HepG2 (cell line): ENCODE measurements around the gene DISP2. TPM values are rescaled to one million over a fixed set of nuclear protein-coding genes. Genes with fewer than 3 reads are reported as not detected.
A peak's percentile ranks its signal among the peaks of the same experiment; 100 is the strongest.

ENCODE experiments used
- AKNA ChIP-seq: sonication (generic); formaldehyde crosslinking; IDR thresholded peaks from 2 replicates; pipeline ENCODE4 v1.4.0; 2020; ENCODE audit warnings: missing genetic modification reagents, borderline replicate concordance
- BCLAF1 ChIP-seq: fragments of 450-650 bp; IDR thresholded peaks from 2 replicates; pipeline ENCODE4 v1.6.1; 2017; ENCODE audit warnings: mild to moderate bottlenecking
- HNRNPH1 ChIP-seq: fragments of 200-400 bp; formaldehyde crosslinking; optimal IDR thresholded peaks from 2 replicates; pipeline ENCODE3; 2017; ENCODE audit warnings: mild to moderate bottlenecking, low read depth, low read length
- HOXA7 ChIP-seq: sonication (generic); formaldehyde crosslinking; IDR thresholded peaks from 2 replicates; pipeline ENCODE4 v1.8.1; 2022; ENCODE audit warnings: mild to moderate bottlenecking, missing genetic modification reagents, moderate library complexity
- IRF2 ChIP-seq: IDR thresholded peaks from 2 replicates; pipeline ENCODE4 v1.6.1; 2018; ENCODE audit warnings: missing genetic modification reagents, missing compliant biosample characterization
- MAFG ChIP-seq: sonication (generic); formaldehyde crosslinking; IDR thresholded peaks from 2 replicates; pipeline ENCODE4 v1.5.1; 2020; ENCODE audit warnings: mild to moderate bottlenecking, missing genetic modification reagents
- MBD4 ChIP-seq: IDR thresholded peaks from 2 replicates; pipeline ENCODE4 v1.6.1; 2012; ENCODE audit warnings: low read length, inconsistent platforms, borderline replicate concordance
- MYNN ChIP-seq: sonication (generic); formaldehyde crosslinking; IDR thresholded peaks from 2 replicates; pipeline ENCODE4 v1.4.0; 2020; ENCODE audit warnings: mild to moderate bottlenecking, low read depth, missing genetic modification reagents
- PAXIP1 ChIP-seq: sonication (generic); formaldehyde crosslinking; conservative IDR thresholded peaks from 2 replicates; pipeline ENCODE4 v1.4.0; 2020; ENCODE audit warnings: mild to moderate bottlenecking, missing genetic modification reagents, moderate library complexity
- PHF21A ChIP-seq: sonication (generic); formaldehyde crosslinking; IDR thresholded peaks from 2 replicates; pipeline ENCODE4 v1.5.0; 2020; ENCODE audit warnings: mild to moderate bottlenecking, missing genetic modification reagents
- U2AF1 ChIP-seq: fragments of 200-400 bp; formaldehyde crosslinking; optimal IDR thresholded peaks from 2 replicates; pipeline ENCODE3; 2017; ENCODE audit warnings: mild to moderate bottlenecking, low read depth, low read length
- ZBTB37 ChIP-seq: sonication (generic); formaldehyde crosslinking; IDR thresholded peaks from 2 replicates; pipeline ENCODE4 v1.4.0; 2020; ENCODE audit warnings: mild to moderate bottlenecking, missing genetic modification reagents
- ZNF777 ChIP-seq: sonication (generic); formaldehyde crosslinking; IDR thresholded peaks from 2 replicates; pipeline ENCODE4 v1.4.0; 2020; ENCODE audit warnings: missing genetic modification reagents
- polyA plus RNA-seq, 8 experiments: library from polyadenylated mRNA; depleted of rRNA in 3 of 8; stranded (reverse) in 7 of 8; unstranded in 1 of 8; fragments of >200 nt; fragmentation: Illumina TruSeq in 4 of 8; extraction: Trizol in 4 of 8; gene quantifications; 2 replicates each; pipeline versions ENCODE4 v1.2.1 to v1.2.3, GENCODE V29; 2011 to 2016; ENCODE audit warnings: low read depth in 4 of 8, missing spikeins in 1 of 8, mixed read lengths in 1 of 8; ENCODE audit not compliant: insufficient read depth in 1 of 8
- total RNA-seq, 5 experiments: library from RNA; depleted of rRNA; stranded (reverse); fragments of >200 nt; fragmentation: Illumina TruSeq; extraction: Trizol; gene quantifications; 2 replicates each; pipeline ENCODE4 v1.2.3, GENCODE V29; 2016; ENCODE audit warnings: low read depth in 1 of 5

Gene DISP2
- total and polyA plus RNA-seq, 2 of the 13 experiments (the other 11 are each of a cell fraction or from before 2014, with no cell fraction given), result 0.09 to 0.32 TPM

- no peak for TF ChIP-seq AKNA (CRISPR knock-in tag)
- TF ChIP-seq ZBTB37, result no peak
- no peak for TF ChIP-seq MBD4
- TF ChIP-seq MAFG (CRISPR knock-in tag), result no peak
- TF ChIP-seq HNRNPH1, result no peak
- TF ChIP-seq HOXA7, result no peak
- TF ChIP-seq PHF21A (CRISPR knock-in tag), result peak; percentile 90
- TF ChIP-seq PAXIP1 (CRISPR knock-in tag), result no peak
- TF ChIP-seq MYNN (CRISPR knock-in tag), result no peak; the same call in 1 of the 2 replicates
- no peak; the same call in 1 of the 2 replicates for TF ChIP-seq ZNF777 (CRISPR knock-in tag)
- no peak for TF ChIP-seq U2AF1
- TF ChIP-seq BCLAF1, result no peak
- TF ChIP-seq IRF2 (CRISPR knock-in tag), result peak; percentile 16; the same call in 1 of the 2 replicates
These were observed 47.7 kb downstream of the DISP2 start, which contains the start of gene IVD (continued) for GRCh38 chr15:40405501-40406381.
